ENCODE data around the gene VPS72.
"Not testable (repeated sequence)": the region's sequence is repeated elsewhere in the genome, so short reads cannot be mapped to it uniquely, and the experiment has no call there.

The VPS72 gene
- 8.1 to 27.3 reads per million in 2 donors for total RNA-seq

DNA sequence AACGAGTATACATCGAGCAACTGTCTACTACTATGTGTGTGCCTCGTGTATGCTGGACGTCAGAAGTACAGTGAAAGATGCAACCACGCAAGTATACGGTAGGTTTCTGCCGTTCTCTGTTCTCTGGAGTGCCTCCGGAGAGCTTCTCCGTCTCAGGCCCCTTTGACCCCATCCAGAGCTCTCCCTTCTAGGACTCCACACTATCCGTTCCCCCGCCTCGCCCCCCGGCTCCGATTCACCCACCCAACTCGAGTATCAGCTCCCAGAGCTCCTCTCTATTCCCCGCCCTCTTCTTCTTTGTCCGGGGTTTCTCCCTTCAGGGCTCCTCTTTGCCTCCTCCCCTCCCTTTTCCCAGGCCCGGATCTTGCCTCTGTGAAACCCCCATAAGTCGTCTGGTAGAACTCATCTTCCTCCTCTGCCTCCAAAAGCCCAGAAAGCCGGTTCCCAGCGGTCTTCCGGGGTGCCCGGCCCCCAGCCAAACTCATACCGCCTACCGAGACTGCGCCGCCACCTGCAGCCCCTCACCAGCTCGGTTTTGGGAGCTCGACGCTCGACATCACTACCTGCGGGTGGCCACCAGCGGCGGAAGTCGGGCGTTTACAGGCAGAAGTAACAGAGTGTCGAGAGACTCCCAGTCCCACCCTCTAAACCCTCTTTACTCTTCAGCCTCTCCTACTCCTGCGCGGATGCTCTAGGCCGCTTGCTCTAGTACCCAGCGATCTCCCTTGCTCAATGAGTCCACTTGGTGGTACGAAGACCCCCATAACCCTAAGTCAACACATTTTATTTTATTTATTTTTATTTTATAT lies at the start of gene VPS72:
Gene VPS72, minus strand, starts transcription at position 561 of the 809 bp plus-strand sequence. Its CDS starts 76 bp downstream, at position 485.
- DNase-seq, result peak; percentile 68 to 96 (median 78)

DNA sequence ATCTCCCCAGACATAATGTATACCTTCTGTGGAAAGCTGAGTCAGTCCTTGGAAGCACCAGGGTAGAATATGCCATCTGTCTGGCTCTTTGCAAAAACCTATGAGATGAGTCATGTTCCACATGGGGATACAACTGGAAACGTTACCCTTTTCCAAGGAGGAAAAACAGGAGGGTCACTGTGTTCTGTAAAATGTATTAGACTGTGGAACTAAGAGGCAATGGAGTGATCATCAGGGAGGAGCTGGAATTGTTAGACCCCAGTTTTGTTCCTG lies 48.4 kb upstream of the VPS72 start:
- DNase-seq, result no peak

DNA sequence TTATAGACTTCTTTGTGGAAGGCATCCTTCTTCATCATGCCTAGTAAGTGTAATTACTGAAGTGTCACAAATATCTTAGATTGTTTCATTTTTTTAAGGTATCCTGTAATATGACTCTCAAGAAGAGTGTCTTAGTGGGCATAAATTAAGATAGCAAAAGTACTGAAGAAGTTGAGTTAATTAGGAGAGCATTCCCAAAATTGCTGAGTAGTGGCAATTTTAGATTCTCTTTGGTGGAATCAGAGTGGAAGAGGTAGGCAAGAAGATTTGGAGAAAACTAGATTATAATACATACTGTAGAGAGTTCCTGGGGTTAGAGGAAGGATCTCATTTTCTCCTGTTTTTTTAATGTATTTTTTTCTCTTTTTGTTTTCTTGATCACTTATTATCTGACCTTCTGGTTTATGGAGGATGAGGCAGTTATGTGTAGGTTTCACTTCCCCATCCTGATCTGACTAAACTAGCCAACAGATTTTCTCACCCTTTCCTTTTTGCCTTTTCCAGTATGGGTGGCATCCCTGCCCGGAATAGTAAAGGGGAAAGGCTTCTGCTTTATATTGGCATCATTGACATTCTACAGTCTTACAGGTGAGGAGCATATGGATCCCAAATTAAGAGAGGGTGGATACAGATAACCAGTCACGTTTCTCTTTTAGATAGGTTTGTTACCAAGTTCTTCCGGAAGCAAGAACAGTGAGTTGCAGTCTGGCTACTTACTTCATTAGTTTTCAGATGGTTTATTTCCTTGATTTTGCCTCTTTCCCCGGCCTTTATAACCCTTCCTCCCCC lies 47.9 kb upstream of the VPS72 start:
- no peak for DNase-seq

- no peak for DNase-seq
Measured at GRCh38 chr1:151235235-151235634, 45.2 kb upstream of the VPS72 start.

DNA sequence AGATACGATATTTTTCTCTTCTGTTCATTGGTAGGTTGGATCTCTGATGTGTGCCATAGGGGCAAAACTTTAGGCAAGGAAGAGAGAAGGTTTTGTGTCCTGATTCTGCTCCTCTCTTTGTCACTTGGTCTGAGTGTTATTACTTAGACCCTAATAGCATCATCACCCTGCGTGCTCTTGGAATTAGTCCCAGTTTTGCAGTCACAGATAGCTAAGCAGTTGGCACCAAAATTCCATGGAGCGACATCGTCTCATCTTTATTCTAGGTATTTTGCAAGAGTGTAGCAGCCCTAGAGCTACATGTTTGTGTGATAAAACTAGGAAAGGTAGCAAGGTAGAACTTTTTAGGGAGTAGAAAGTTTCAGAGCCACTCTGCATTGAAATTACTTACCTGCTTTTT lies 32.1 kb upstream of the VPS72 start:
- no peak for DNase-seq

DNA sequence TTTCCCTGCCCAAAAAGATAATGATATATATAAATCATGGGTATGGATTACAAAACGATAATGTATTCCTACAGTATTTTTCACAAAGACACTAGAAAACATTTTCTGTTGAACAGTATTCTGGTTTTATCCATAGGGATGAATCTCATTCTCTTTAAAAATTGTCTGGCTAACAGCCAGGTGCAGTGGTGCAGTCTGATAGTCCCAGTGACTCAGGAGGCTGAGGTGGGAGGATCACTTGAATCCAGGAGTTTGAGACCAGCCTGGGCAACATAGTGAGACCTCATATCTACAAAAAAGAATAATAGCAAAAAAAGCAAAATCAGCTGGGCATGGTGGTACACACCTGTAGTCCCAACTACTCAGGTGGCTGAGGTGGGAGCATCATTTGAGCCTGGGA lies 31.6 kb upstream of the VPS72 start:
- DNase-seq, result no peak

DNA sequence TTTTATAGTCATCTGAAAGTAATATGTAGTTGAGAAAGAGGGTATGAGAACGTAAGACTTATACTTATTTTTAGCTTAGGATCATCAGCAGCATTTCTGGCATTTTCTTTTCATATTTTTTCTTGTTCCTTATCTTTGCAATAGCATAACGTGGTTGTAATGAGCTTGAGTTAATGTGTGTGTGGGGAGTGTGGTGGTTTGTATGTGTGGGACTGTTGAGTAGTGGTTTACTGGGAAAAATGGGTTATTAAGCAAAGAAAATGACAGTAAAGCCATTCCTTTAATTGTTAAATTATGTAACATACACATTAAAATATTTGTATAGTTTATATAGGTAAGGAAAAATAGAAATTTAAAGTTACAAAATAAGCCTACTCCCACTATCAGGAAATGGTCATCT lies 23.6 kb upstream of the VPS72 start:
- no peak for DNase-seq

- peak in 1 of 5 experiments; percentile 74 for DNase-seq
Measured at GRCh38 chr1:151211972-151212705, 22.1 kb upstream of the VPS72 start.

DNA sequence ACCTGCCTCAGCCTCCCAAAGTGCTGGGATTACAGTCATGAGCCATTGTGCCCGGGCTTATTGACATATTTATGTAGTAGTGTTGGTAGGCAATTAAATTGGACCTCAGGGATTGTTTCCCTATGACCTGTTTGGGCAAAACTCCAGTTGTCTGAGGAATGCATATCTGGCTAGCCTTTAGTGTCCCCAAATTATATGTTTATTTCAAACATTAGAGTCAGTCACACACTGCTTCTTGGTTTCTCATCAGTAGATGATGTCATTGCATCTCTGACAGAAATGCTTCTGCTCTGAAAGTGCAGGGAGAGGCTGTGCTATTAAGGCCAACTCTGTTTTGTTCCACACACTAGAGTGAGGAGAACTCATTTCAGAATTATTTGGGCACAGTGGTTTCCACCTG lies 20.8 kb upstream of the VPS72 start:
- peak in 1 of 5 experiments; percentile 30 for DNase-seq

- not testable (repeated sequence) for DNase-seq
Measured at GRCh38 chr1:151205381-151205965, 15.5 kb upstream of the VPS72 start.

- DNase-seq, result peak in 1 of 5 experiments; percentile 51
Measured at GRCh38 chr1:151199873-151200581, 10.0 kb upstream of the VPS72 start.

DNA sequence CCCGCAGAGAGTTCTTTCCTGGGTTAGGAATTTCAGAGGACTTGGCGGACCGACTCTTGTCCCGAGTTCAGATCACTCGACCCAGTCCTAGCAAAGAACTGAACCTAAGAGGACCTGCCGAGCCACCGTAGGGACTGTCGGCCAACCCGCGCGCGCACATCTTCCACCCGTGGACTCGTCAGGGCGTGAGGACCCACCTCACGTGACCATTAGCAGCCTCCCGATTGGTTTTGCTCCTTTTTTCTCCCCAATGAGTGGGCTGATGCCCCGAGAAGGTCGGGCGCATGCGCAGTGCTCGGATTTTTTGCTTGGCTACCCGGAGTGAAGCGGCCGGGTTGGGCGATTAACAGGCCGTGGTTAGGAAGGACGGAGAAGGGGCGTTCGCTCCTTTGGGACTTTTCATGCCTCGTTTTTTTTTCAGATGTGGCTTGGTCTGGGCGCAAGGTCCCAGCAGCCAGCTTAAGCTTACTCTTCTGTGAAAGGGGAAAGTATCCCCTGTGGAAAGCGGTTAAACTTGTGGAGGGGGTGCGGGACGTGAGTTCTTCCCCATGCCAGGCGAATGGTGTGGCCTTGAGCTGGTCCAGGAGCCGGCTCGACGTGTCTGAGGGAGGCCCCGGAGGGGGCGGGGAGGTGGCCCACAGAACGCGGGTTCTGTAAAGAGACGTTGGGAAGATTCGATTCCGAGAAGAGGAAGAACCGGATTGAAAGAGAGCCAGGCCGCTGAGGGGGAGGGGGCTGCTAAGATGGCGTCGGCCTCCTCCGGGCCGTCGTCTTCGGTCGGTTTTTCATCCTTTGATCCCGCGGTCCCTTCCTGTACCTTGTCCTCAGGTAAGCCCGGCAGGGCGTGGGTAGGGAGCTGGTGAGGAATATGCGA lies 8.5 kb upstream of the VPS72 start, which contains the start of gene PIP5K1A:
Gene PIP5K1A, plus strand, starts transcription at position 299 of the 874 bp plus-strand sequence. Its CDS starts 445 bp downstream, at position 744.
- DNase-seq, result peak; percentile 97 to 99 (median 99)

GRCh38 chr1:151197863-151198253 lies 7.9 kb upstream of the VPS72 start:
- DNase-seq, result peak in 1 of 5 experiments; percentile 27

GRCh38 chr1:151196292-151196800 lies 6.3 kb upstream of the VPS72 start:
- peak in 4 of 5 experiments; percentile 14 to 69 (median 28) for DNase-seq

DNA sequence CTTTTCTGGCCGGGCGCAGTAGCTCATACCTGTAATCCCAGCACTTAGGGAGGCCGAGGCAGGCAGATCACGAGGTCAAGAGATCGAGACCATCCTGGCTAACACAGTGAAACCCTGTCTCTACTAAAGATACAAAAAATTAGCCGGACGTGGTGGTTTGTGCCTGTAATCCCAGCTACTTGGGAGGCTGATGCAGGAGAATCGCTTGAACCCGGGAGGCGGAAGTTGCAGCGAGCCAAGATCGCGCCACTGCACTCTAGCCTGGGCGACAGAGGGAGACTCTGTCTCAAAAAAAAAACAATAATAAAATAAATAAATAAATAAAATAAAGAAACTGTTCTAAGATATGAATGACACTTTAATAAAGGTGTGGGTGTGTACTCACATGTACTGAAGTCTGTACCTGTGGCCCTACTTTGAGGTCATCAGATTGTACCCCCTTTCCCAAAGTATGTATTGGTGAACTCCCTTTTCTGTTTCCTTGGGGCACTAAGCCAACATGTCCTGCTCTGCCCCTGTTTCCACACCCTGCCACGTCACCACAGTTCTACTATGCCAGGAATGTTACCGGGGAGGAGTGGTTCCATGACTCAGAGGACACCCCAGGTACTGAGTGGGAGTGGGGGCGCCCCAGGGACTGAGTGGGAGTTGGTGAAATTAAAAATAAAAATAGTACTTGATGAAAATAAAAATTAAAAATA lies 5.0 kb upstream of the VPS72 start:
- not testable (repeated sequence) for DNase-seq

DNA sequence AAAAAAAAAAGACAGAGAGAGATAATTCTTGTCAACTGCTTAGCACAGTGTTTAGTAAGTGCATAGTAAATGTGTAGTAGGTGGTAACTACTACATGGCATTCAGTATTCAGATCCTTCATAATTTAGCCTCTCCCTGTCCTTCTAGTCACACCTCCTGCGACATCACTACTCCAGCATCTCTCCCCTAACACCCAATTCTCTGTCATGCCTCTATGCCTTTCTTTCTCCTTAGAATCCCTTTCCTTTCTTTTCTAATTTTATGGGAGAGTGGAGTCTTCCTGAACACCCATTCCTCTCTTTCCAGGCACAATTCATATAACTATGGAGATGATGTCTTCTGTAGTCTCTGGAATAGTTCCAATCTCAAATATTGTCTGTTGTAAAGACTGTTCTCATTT lies 3.9 kb upstream of the VPS72 start:
- no peak for DNase-seq

- DNase-seq, result no peak
Measured at GRCh38 chr1:151193304-151193703, 3.3 kb upstream of the VPS72 start.

DNA sequence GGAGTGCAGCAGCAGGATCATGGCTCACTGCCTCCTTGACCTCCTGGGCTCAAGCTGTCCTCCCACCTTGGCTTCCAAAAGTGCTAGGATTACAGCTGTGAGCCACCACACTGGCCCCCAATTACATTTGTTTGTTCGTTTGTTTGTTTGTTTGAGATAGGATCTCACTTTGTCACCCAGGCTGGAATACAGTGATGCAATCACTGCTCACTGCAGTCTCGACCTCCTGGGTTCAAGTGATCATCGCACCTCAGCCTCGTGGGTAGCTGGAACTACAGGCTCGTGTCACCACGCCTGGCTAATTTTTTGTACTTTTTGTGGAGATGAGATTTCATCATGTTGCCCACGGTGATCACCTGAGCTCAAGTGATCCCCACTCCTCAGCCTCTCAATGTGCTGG lies 2.0 kb upstream of the VPS72 start:
- DNase-seq, result no peak

DNA sequence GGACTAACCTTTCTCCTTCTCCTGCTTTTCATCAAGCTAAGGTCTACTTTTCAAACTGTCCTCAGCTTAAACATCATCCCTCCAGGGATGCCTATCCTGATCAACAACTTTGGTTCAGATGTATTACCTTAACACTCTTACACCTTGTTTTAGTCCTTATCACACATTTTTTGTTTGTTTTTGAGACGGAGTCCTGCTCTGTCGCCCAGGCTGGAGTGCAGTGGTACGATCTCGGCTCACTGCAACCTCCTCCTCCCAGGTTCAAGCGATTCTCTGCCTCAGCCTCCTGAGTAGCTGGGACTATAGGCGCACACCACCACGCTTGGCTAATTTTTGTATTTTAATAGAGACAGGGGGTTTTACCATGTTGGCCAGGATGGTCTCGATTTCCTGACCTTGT lies 1.3 kb downstream of the VPS72 start:
- not testable (repeated sequence) for DNase-seq

- DNase-seq, result no peak
Measured at GRCh38 chr1:151187205-151187604, 2.8 kb downstream of the VPS72 start.
